ENCODE data around the gene AP1S1. TPM values are rescaled to one million over a fixed set of nuclear protein-coding genes. Genes with fewer than 3 reads are reported as not detected.

Gene AP1S1
- polyA plus RNA-seq, 1 experiment, result 197 TPM

DNA sequence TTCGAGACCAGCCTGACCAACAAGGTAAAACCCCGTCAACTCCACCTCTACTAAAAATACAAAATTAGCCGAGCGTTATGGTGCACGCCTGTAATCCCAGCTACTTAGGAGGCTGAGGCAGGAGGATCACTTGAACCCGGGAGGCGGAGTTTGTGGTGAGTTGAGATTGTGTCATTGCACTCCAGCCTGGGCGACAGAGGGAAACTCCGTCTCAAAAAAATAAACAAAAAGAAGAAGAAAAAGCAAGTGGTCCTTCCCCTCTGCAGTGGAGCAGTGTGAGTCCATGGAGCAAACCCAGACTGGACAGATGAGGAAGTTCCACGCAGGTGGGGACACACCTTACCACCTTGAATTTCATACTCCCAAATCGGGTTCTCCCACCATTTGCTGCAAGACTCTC, 40.4 kb upstream of the AP1S1 start:
- H3K27ac ChIP-seq (ENCODE audit: low read depth, low read length), result no peak overlapping the region
- no peak overlapping the region for H3K4me3 ChIP-seq (ENCODE audit: low read depth, low read length)
- TF ChIP-seq CTCF (IDR thresholded peaks at IDR 0.05; ENCODE audit: low read depth, low read length), result no peak
- ChIA-PET CTCF (interaction anchor here (1.1 to 1.2 kb wide), 2 partner anchors 19 to 30 kb away, joined by 3 to 5 read pairs; no protein-coding TSS in a partner anchor), POLR2A (no interaction called here)
- no peaks in the 10 kb centered on the region for H3K27me3 ChIP-seq (ENCODE audit: control insufficient read depth, insufficient read depth, low read length)
- no peaks in the 10 kb centered on the region for H3K9me3 ChIP-seq (ENCODE audit: control insufficient read depth, insufficient read depth, low read length)
- no peak for DNase-seq (ENCODE audit: low read depth, low spot score)

- CTCF ChIA-PET, result interaction anchor here (0.7 to 1.2 kb wide), 3 partner anchors 19 to 56 kb away, joined by 3 to 5 read pairs (median 3); no protein-coding TSS in a partner anchor
- Histone ChIP-seq H3K27ac (ENCODE audit: low read depth, low read length) (peak overlapping the region; percentile 21), H3K27me3 (ENCODE audit: control insufficient read depth, insufficient read depth, low read length) (no peaks in the 10 kb centered on the region), H3K9me3 (ENCODE audit: control insufficient read depth, insufficient read depth, low read length) (no peaks in the 10 kb centered on the region), H3K4me3 (ENCODE audit: low read depth, low read length) (no peak overlapping the region)
- TF ChIP-seq CTCF (IDR thresholded peaks at IDR 0.05; ENCODE audit: low read depth, low read length), result no peak
- no peak for DNase-seq (ENCODE audit: low read depth, low spot score)
- POLR2A ChIA-PET, result no interaction called here
Measured at GRCh38 chr7:101114492-101114891, 39.8 kb upstream of the AP1S1 start.

GRCh38 chr7:101115215-101115614, 39.1 kb upstream of the AP1S1 start:
- Histone ChIP-seq H3K27ac (ENCODE audit: low read depth, low read length) (peak overlapping the region; percentile 52), H3K4me3 (ENCODE audit: low read depth, low read length) (no peak overlapping the region), H3K9me3 (ENCODE audit: control insufficient read depth, insufficient read depth, low read length) (no peaks in the 10 kb centered on the region), H3K27me3 (ENCODE audit: control insufficient read depth, insufficient read depth, low read length) (no peaks in the 10 kb centered on the region)
- CTCF ChIA-PET, result interaction anchor here (0.7 kb wide), 1 partner anchor 57 kb away, joined by 3 read pairs; no protein-coding TSS in a partner anchor
- no peak for TF ChIP-seq CTCF (IDR thresholded peaks at IDR 0.05; ENCODE audit: low read depth, low read length)
- POLR2A ChIA-PET, result no interaction called here
- no peak for DNase-seq (ENCODE audit: low read depth, low spot score)

- Histone ChIP-seq H3K4me3 (ENCODE audit: low read depth, low read length) (no peak overlapping the region), H3K27me3 (ENCODE audit: control insufficient read depth, insufficient read depth, low read length) (no peaks in the 10 kb centered on the region), H3K27ac (ENCODE audit: low read depth, low read length) (peak overlapping the region; percentile 80), H3K9me3 (ENCODE audit: control insufficient read depth, insufficient read depth, low read length) (no peaks in the 10 kb centered on the region)
- no peak for TF ChIP-seq CTCF (IDR thresholded peaks at IDR 0.05; ENCODE audit: low read depth, low read length)
- no peak for DNase-seq (ENCODE audit: low read depth, low spot score)
- CTCF ChIA-PET, result interaction anchor here (0.7 to 1.4 kb wide), 2 partner anchors 27 to 1182 kb away, joined by 4 read pairs; no protein-coding TSS in a partner anchor
- POLR2A ChIA-PET, result interaction anchor here (0.8 to 3.0 kb wide), 4 partner anchors 10 to 21 kb away, joined by 4 to 24 read pairs (median 11); partner anchors contain the start of gene SERPINE1
Measured at GRCh38 chr7:101116898-101117297, 37.4 kb upstream of the AP1S1 start.

- ChIA-PET CTCF (interaction anchor here (2.6 kb wide), 1 partner anchor 25 kb away, joined by 14 read pairs; no protein-coding TSS in a partner anchor), POLR2A (interaction anchor here (0.7 to 3.0 kb wide), 2 partner anchors 19 to 507 kb away, joined by 4 to 24 read pairs; partner anchors contain the start of gene MOSPD3)
- Histone ChIP-seq H3K9me3 (ENCODE audit: control insufficient read depth, insufficient read depth, low read length) (no peaks in the 10 kb centered on the region), H3K4me3 (ENCODE audit: low read depth, low read length) (no peak overlapping the region), H3K27ac (ENCODE audit: low read depth, low read length) (peak overlapping the region; percentile 80), H3K27me3 (ENCODE audit: control insufficient read depth, insufficient read depth, low read length) (no peaks in the 10 kb centered on the region)
- no peak for TF ChIP-seq CTCF (IDR thresholded peaks at IDR 0.05; ENCODE audit: low read depth, low read length)
- DNase-seq (ENCODE audit: low read depth, low spot score), result no peak
Measured at GRCh38 chr7:101118856-101119255, 35.4 kb upstream of the AP1S1 start.

Data from AG04450 (cell line).